GM19467 (cell line): ENCODE measurements around the gene DNMT3B.
A peak's percentile ranks its signal among the peaks of the same experiment; 100 is the strongest.
"Not testable (repeated sequence)": the region's sequence is repeated elsewhere in the genome, so short reads cannot be mapped to it uniquely, and the experiment has no call there.

Experiments
- ATAC-seq: cut with Tn5 transposase; IDR thresholded peaks from one replicate; pipeline ENCODE4 v1.9.1; 2021; ENCODE audit warnings: mild to moderate bottlenecking, moderate library complexity; ENCODE audit not compliant: unreplicated experiment

Gene DNMT3B

DNA sequence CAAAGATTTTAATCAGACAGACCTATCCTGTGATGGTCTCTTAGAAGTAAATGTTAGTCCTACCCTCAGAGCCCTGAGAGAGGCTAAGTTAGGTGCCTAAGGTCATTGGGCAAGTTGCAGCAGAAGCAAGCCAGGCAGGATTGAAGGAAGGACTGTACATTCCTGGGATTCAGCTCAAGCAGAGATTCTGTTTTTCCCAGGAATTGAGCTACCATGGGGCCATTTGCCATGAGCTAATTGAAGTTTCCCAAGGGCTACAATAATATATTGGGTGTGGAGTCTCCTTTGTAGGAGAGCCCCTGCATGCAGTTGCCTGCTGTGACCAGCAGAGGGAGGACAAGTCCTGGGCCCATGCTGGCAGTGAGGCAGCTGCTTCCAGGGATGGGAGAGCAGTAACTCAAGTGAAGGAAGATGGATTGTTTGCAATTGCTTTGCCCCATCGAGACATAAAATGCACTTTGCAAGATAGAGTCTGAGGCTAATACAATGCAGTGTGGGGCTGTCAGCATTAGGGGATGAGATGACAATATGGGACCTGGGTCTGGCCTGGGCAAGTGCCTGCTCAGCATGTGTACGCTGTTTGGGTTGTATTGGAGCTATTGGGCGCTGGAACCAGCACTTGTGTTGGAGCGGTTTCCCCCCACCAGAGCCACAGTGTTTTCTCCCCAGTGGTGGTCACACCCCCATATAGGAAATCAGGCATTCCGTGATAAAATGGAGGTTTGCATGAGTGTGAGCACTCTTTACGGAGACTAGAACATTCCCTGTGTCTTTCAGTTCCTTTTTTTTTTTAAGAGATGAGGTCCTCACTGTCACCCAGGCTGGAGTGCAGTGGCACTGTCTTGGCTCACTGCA, 27.9 kb downstream of the DNMT3B start:
- ATAC-seq: peak; percentile 55

DNA sequence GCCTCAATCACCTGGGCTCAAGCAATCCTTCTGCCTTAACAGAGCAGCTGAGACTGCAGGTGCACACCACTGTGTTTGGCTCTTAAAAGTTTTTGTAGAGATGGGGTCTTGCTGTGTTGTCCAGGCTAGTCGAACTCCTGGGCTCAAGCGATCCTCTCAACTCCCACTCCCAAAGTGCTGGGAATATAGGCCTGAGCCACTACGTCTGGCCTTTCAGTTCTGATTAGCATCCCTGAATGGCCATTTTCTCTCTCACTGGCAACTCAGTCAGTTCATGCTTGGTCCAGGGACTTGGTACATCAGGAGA, 28.5 kb downstream of the DNMT3B start:
- ATAC-seq: no peak

DNA sequence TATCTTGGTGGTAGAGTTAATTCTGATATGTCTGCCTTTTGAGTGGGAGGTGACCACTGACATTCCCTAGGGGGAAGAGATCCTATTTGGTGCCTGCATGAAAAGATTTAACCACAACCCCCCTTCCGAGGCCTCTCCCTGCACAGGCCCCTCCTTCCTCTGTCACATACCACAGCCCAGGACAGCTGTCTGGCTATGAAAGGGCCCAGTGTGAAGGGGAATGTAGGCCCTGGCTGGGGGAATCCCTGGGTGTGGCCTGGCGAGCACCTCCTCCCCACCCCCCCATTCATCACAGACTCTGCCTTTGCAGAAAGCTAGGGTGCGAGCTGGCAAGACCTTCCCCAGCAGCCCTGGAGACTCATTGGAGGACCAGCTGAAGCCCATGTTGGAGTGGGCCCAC, 30.1 kb downstream of the DNMT3B start:
- no peak for ATAC-seq

DNA sequence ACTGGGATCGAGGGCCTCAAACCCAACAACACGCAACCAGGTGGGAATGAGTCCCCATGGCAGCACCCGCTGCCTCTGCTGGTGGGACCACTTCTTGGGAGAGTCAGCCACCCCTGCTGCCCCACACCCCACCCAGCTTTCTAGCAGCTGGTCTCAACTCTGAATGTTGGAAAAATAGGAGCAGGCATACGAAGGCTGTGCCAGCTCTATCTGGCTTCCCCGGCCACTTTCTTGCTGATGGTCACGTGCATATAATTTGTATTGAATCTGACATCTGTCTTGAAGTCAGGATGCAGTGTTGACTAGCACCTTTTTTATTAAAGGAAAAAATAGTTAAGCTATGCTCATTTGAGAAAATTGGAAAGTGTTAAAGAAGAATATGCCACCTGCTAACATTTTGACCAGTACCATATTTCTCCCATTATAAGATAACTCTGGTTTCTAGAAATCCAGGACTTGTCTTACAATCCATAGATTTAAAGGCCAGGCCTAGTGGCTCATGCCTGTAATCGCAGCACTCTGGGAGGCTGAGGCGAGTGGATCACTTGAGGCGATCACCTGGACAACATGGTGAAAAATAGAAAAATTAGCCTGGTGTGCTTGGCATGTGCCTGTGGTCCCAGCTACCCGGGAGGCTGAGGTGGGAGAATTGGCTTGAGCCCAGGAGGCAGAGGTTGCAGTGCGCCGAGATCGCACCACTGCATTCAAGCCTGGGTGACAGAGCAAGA, 30.7 kb downstream of the DNMT3B start:
- no peak for ATAC-seq

DNA sequence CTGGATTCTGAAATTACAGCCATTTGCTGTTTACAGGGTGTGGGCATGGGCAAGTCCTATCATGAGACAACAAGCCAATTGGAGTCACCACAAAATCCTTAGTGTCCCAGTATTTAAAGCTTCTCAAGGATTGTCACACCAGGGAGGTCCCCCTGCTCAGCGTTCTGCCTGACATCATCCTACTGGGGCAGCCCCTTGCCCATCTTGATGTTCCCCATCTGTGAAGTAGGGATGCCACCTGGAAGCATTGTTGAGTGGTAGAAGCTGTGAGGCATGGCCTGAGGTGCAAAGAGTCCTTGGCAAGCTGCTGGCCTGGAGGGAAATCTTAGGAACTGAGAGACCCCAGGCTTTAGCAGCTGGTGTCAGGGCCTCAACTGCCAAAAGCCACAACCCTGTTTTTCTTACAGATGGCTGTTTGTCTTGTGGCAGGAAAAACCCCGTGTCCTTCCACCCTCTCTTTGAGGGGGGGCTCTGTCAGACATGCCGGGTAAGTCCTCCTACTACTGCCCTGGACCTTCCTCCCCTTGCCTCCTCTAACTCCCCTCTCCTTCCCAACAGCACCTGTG, 34.3 kb downstream of the DNMT3B start:
- no peak for ATAC-seq

DNA sequence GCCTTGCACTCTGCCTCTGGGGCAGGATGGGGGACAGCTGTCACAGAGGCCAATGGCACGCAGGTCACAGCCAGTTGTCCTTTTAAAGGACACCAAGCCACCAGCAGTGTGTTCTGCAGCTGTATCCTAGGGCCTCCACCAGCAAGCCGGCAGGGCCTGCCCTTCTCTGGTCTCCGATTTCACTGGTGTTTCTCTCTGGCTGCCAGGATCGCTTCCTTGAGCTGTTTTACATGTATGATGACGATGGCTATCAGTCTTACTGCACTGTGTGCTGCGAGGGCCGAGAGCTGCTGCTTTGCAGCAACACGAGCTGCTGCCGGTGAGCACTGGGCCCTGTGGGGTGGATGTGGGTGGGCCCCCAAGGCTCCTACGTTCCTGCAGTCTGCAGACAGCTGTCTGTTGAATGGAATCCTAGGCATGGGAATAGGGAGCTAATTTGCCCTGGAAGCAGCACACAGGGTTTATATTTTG, 34.8 kb downstream of the DNMT3B start:
- no peak for ATAC-seq

DNA sequence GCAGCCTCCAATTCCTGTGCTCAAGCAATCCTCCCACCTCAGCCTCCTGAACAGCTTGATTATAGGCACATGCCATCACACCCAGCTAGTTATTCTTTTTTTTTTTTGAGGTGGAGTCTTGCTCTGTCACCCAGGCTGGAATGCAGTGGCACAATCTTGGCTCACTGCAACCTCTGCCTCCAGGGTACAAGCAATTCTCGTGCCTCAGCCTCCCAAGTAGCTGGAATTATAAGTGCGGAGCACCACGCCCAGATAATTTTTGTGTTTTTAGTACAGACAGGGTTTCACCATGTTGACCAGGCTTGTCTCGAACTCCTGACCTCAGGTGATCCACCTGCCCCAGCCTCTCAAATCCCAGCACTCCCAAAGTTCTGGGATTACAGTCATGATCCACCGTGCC, 35.4 kb downstream of the DNMT3B start:
- ATAC-seq: not testable (repeated sequence)

DNA sequence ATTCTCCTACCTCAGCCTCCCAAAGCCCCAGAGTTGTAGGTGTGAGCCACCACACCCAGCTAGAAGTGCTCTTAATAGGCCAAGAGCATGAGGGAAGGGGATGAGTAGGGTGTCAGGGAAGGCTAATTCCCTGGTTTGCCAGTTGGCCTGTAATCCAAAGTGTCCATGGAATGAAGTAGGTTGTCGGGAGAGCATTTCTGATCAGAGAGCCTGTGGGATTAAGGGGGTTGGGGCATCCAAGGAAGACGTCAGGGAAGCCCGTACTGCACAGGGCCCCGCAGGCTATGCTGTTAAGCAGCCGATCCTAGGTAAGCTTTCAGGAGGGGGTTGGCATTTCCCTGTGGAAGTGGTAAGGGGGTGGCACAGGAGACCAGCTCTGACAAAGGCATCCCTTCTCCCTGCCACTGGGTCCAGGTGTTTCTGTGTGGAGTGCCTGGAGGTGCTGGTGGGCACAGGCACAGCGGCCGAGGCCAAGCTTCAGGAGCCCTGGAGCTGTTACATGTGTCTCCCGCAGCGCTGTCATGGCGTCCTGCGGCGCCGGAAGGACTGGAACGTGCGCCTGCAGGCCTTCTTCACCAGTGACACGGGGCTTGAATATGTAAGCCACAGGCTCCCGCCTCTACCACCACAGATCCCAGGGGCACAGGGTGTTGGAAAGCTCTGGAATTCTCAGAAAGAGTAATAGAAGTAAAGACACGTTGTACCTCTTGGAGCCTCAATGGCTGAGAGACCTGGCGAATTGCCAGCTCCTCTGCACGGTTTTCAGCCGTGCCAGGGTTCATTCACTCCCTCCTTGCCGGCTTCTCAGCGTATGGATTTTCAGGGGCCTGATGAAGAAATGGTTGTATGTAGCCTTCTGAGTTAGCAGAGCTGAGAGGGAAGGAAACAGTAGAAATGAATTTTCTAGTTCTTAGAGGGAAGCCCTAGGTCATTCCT, 36.1 kb downstream of the DNMT3B start:
- ATAC-seq: no peak

DNA sequence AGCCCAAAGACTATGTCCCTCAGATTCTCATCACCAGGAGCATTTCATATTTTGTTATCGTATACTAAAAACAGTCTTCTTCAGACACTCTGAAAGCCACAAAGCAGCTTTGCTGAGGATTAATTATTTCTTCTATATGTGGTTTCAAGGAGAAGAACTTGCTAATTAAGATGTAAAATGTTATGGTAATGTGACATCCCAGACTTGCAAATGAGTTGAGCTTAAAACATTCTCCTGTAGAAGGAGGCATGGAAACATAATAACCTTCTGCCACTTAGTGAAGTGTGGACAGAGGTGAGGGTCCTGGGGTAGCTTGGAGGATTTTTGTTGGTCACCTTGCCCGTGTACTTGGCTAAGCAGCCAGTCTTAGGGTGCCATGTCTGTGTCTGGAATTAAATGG, 40.9 kb downstream of the DNMT3B start:
- ATAC-seq: no peak

DNA sequence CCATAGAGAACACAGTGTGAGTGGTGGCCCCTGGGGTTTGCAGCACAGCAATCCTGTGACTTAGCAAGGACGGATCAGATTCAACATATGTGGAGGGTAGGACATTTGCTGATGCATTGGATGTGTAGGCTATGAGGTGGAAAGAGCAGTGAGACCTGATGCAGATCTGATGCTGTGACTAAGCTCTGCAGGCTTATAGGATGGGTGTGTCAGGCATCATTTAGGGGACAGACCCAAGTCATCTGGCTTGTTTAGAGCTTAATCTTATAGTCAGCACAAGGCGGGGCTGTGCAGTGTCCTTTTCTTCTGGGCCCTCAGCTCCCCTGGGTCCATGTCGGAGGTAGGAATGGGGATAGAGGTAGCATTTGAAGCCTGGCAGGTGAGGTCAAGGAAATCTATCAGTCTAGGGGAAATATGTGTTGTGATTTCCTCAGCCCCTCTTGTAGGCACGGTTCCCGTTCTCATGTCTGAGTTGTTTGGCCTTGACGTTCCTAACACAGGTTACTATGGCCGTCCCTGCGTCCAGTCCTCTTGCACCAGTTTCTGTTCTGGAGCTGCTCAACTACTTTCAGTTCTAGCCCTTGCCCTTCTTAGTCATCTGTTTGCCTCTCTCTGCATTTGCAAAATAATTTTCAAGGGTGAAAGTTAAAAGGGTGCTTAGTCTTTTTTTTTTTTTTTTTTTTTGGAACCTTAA, 42.0 kb downstream of the DNMT3B start:
- ATAC-seq: no peak

DNA sequence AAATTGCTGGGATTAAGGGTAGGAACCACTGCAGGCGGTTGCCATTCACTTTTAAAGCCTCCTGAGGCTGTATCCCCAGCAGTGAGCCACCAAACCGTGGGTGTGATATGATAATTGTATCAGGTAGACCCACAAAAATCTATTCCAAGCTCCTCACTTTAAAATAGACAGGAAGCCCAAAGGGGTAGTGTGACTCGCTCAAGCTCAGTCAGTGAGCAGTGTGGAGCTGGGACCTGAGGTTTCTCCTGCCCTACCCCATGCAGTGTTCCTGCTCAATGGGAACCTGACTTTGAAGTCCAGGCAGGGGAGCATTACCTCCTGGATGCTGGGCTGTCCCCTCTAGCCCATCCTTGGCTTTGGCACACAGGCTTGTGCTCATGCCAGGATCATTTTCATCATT, 42.6 kb downstream of the DNMT3B start:
- no peak for ATAC-seq

DNA sequence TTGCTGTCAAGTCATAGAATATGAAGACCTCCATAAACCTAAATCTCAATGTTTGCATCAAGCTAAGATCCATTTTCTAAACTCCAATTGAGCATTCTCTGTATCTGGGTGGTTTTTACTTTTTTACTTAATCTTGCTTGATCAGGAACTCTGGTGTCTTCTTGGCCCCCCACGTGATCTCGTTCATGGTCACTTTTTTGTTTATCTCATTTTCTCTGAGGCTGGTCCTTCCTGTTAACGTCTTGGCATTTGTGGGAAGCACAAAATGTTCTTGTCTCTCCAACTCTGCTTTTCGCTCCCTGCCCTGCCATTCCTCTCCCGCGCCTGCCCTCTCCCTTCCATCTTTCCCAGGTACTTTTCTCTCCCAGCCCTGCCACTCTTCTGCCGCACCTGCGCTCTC, 43.5 kb downstream of the DNMT3B start:
- ATAC-seq: no peak

DNA sequence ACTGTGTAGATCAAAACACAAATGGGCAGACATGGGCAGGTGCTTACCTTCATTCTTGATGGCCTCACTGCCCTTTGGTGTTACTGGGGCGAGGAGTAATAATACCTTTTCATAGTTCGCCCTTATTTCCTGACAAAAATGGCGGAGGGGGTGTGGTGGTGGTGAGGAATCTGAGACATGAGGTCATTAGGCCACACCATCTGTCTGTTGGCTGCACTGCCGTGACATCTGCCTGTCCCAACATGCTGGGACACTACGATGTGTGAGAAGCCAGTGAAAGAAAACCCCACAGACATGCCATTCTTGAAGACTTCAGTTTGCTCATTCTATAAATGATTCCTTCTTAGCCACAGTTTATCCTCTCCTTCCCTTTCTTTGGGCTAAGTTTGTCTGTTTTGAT, 44.2 kb downstream of the DNMT3B start:
- no peak for ATAC-seq

DNA sequence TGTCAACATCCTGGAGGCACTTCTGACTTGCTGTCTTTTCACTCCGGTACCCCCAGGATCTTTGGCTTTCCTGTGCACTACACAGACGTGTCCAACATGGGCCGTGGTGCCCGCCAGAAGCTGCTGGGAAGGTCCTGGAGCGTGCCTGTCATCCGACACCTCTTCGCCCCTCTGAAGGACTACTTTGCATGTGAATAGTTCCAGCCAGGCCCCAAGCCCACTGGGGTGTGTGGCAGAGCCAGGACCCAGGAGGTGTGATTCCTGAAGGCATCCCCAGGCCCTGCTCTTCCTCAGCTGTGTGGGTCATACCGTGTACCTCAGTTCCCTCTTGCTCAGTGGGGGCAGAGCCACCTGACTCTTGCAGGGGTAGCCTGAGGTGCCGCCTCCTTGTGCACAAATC, 45.5 kb downstream of the DNMT3B start:
- no peak for ATAC-seq

DNA sequence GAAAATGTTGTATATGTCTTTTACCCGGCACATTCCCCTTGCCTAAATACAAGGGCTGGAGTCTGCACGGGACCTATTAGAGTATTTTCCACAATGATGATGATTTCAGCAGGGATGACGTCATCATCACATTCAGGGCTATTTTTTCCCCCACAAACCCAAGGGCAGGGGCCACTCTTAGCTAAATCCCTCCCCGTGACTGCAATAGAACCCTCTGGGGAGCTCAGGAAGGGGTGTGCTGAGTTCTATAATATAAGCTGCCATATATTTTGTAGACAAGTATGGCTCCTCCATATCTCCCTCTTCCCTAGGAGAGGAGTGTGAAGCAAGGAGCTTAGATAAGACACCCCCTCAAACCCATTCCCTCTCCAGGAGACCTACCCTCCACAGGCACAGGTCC, 46.3 kb downstream of the DNMT3B start:
- ATAC-seq: no peak

DNA sequence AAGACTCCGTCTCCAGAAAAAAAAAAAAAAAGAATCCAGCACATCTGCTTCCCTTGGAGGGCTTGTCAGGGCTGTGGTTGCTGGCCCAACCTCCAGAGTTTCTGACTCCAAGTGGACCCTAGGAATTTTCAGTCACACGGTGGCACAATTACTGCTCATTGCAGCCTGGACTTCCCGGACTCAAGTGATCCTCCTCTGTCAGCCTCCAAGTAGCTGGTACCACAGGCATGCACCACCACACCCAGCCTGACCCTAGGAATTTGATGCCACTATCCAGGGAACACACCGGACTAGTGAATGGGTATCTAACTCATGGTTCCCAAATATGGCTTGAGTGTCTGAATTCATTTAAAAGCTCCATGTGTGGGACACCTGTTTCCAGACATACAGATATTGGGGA, 47.7 kb downstream of the DNMT3B start:
- ATAC-seq: no peak

DNA sequence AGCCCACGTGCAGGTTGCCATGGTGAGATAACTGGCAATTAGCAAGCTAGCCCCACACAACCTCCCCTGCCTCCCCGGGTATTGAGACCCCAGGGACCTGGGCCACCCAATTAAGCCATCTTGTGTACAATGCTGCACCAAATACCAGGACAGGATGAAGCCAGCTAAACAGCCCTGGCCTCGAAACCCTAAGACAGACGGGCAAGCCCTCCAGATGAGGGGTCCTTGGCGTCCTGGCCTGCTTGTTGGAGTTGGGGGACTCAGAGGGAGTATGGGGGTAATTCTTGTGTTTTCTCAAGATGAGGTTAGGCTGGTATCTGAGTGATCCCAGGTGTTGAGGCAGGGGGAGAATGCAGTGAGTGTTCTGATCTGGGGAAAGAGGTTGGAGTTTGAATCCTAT, 48.8 kb downstream of the DNMT3B start:
- ATAC-seq: no peak

DNA sequence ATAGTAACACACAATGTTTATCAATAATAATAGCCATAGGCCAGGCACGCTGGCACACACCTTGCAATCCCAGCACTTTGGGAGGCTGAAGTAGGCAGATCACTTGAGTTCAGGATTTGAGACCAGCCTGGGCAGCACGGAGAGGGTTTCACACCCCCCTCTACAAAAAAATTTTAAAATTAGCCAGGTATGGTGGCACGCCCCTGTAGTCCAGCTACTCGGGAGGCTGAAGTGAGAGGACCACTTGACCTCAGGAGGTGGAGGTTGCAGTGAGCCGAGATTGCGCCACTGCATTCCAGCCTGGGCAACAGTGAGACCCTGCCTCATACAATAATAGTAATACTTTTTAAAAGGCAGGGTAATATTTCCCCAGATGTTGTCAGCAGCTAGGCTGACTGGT, 49.7 kb downstream of the DNMT3B start:
- ATAC-seq: no peak

DNA sequence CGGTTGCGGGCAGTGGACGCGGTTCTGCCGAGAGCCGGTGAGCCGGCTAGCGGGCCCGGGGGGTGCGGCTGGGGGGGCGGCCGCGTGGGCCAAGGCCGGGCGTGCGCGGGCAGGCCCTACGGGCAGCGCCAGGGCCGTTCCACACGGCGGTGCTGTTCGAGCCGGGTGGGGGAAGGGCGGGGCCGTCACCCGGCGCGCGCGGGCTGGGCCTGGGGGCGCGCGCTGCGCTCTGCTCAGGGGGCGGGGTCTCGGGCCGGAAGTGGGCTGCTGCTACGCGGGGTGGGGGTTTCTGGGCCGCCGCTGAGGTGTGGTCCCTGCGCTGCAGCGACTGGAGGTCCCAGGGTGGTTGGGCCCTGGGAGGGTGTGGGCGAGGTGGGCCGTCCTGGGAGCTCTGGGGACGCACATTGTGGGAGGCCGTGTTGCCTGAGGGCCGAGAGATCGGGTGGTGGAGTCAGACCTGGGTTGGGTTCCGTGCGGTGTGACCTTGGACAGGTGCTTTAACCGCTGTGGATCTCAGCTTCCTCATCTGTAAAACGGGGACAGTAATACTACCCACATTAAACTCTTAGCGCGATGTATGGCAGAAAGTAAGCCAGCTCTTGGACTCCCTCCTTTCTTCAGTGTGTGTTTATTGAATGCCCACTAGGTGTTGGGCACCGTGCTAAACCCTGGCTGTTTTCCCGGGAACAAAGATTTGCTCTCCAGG, 58.0 kb downstream of the DNMT3B start:
- peak; percentile 51 for ATAC-seq
